H1 (cell line): ENCODE results near the gene HERC4. TPM values are rescaled to one million over a fixed set of nuclear protein-coding genes. Genes with fewer than 3 reads are reported as not detected.

Experiments used
- CTCF ChIA-PET: fragments of 300-600 bp; sonication (Branson Sonifier 250); formaldehyde crosslinking; loops from one replicate; lab custom pipeline; 2021; ENCODE audit not compliant: partially characterized antibody; lab: Charles Lee
- POLR2A ChIA-PET: fragments of 300-600 bp; sonication (Branson Sonifier 250); formaldehyde crosslinking; loops from one replicate; lab custom pipeline; 2021; ENCODE audit warnings: inconsistent platforms; ENCODE audit not compliant: partially characterized antibody; lab: Charles Lee
- DNase-seq, 2 experiments: peaks; one replicate each; pipeline versions ENCODE4 v3.0.0 to v3.0.0-alpha.2; 2010 to 2022; ENCODE audit warnings: low spot score in 2 of 2, low read depth in 1 of 2, mixed read lengths in 1 of 2
- FAIRE-seq: peaks from 2 replicates; lab custom pipeline; 2011; peaks lifted over from hg19 to GRCh38; lab: Jason Lieb, UNC
- H2AFZ ChIP-seq: 2 replicates; pipeline ENCODE4 v1.8.1; 2012; ENCODE audit warnings: low read length, inconsistent platforms
- H2AK5ac ChIP-seq: 2 replicates; pipeline ENCODE4 v1.6.1; 2013; ENCODE audit warnings: low read depth, low read length
- H2BK120ac ChIP-seq: replicated peaks from 2 replicates; pipeline ENCODE3; 2013; ENCODE audit warnings: low read depth, low read length, inconsistent platforms
- H2BK12ac ChIP-seq: 2 replicates; pipeline ENCODE4 v1.6.1; 2013; ENCODE audit warnings: low read depth, low read length
- H2BK15ac ChIP-seq: 2 replicates; pipeline ENCODE4 v1.6.1; 2013; ENCODE audit warnings: low read length
- H2BK20ac ChIP-seq: 2 replicates; pipeline ENCODE4 v1.6.1; 2013; ENCODE audit warnings: low read length
- H2BK5ac ChIP-seq: 2 replicates; pipeline ENCODE4 v1.6.1; 2013; ENCODE audit warnings: low read depth, low read length
- H3K14ac ChIP-seq: 2 replicates; pipeline ENCODE4 v1.6.1; 2013; ENCODE audit warnings: inconsistent platforms; ENCODE audit not compliant: insufficient read length
- H3K18ac ChIP-seq: 2 replicates; pipeline ENCODE4 v1.6.1; 2013; ENCODE audit warnings: low read length; ENCODE audit errors: extremely low read depth
- H3K23ac ChIP-seq: 2 replicates; pipeline ENCODE4 v1.6.1; 2013; ENCODE audit warnings: inconsistent platforms; ENCODE audit not compliant: insufficient read length
- H3K23me2 ChIP-seq: 2 replicates; pipeline ENCODE4 v1.6.1; 2013; ENCODE audit warnings: low read depth, low read length
- H3K27ac ChIP-seq: 2 replicates; pipeline ENCODE4 v1.6.1; 2011; ENCODE audit warnings: low read depth, low read length, inconsistent platforms
- H3K27me3 ChIP-seq, 4 experiments: replicated peaks in 1 of 4; 1 replicate in 1 of 4; 2 replicates in 3 of 4; pipeline versions ENCODE4 v1.6.1 to v1.8.1; 2011 to 2013; ENCODE audit warnings: low read length in 3 of 4, mild to moderate bottlenecking in 3 of 4, inconsistent platforms in 2 of 4, mixed read lengths in 2 of 4, moderate library complexity in 1 of 4; ENCODE audit not compliant: control insufficient read depth in 3 of 4, insufficient read depth in 3 of 4; ENCODE audit errors: extremely low read depth in 1 of 4
- H3K36me3 ChIP-seq, 4 experiments: 2 replicates each; pipeline versions ENCODE4 v1.6.1 to v1.8.1; 2011 to 2013; ENCODE audit warnings: mild to moderate bottlenecking in 4 of 4, low read length in 3 of 4, moderate library complexity in 2 of 4, control low read depth in 1 of 4, inconsistent platforms in 1 of 4; ENCODE audit not compliant: insufficient read depth in 4 of 4, control insufficient read depth in 2 of 4
- H3K4ac ChIP-seq: replicated peaks from 2 replicates; pipeline ENCODE3; 2013; ENCODE audit warnings: low read length, low read depth, mixed read lengths, inconsistent platforms; ENCODE audit not compliant: insufficient read length
- H3K4me1 ChIP-seq, 4 experiments: replicated peaks in 1 of 4; 1 replicate in 1 of 4; 2 replicates in 3 of 4; pipeline versions ENCODE4 v1.6.1 to v1.8.1; 2011 to 2013; ENCODE audit warnings: low read length in 3 of 4, inconsistent platforms in 2 of 4, mixed read lengths in 1 of 4; ENCODE audit not compliant: insufficient read depth in 4 of 4, control insufficient read depth in 3 of 4
- H3K4me2 ChIP-seq, 2 experiments: 2 replicates each; pipeline versions ENCODE4 v1.6.1 to v1.8.1; 2011 to 2013; ENCODE audit warnings: low read depth in 2 of 2, low read length in 2 of 2, control low read depth in 1 of 2, inconsistent platforms in 1 of 2, mild to moderate bottlenecking in 1 of 2; ENCODE audit not compliant: insufficient read depth in 1 of 2
- H3K4me3 ChIP-seq, 4 experiments: fragments of 200-600, 300-600 bp in 1 of 4; sonication (generic), shearing (Covaris generic), sonication (Bioruptor Twin) in 1 of 4; 2 replicates each; pipeline versions ENCODE4 v1.5.1 to v1.8.1; 2011 to 2016; ENCODE audit warnings: low read length in 4 of 4, low read depth in 3 of 4, control low read depth in 2 of 4, inconsistent platforms in 2 of 4, mild to moderate bottlenecking in 2 of 4, mixed read lengths in 1 of 4, moderate library complexity in 1 of 4; ENCODE audit not compliant: insufficient read depth in 2 of 4; ENCODE audit errors: extremely low read depth in 1 of 4
- H3K56ac ChIP-seq: replicated peaks from 2 replicates; pipeline ENCODE3; 2013; ENCODE audit warnings: low read depth, mild to moderate bottlenecking, mixed read lengths, low read length, inconsistent platforms; ENCODE audit not compliant: insufficient read length
- H3K79me1 ChIP-seq: 2 replicates; pipeline ENCODE4 v1.6.1; 2013; ENCODE audit warnings: low read depth, low read length, control low read depth
- H3K79me2 ChIP-seq, 2 experiments: 2 replicates each; pipeline versions ENCODE4 v1.6.1 to v1.8.1; 2012 to 2013; ENCODE audit warnings: low read length in 2 of 2, mild to moderate bottlenecking in 2 of 2, inconsistent platforms in 1 of 2; ENCODE audit not compliant: insufficient read depth in 2 of 2, control insufficient read depth in 1 of 2
- H3K9ac ChIP-seq, 4 experiments: replicated peaks in 1 of 4; 1 replicate in 1 of 4; 2 replicates in 3 of 4; pipeline versions ENCODE4 v1.6.1 to v1.8.1; 2011 to 2013; ENCODE audit warnings: low read depth in 3 of 4, low read length in 3 of 4, control low read depth in 2 of 4, mild to moderate bottlenecking in 2 of 4, moderate library complexity in 2 of 4, inconsistent platforms in 1 of 4; ENCODE audit errors: extremely low read depth in 1 of 4
- H3K9me3 ChIP-seq, 2 experiments: 2 replicates each; pipeline versions ENCODE4 v1.6.1 to v1.8.1; 2012 to 2013; ENCODE audit warnings: mild to moderate bottlenecking in 2 of 2, moderate library complexity in 2 of 2, control low read depth in 1 of 2, inconsistent platforms in 1 of 2, low read depth in 1 of 2, low read length in 1 of 2, mixed read lengths in 1 of 2; ENCODE audit not compliant: insufficient read depth in 2 of 2
- H4K20me1 ChIP-seq, 2 experiments: replicated peaks in 1 of 2; 2 replicates each; pipeline versions ENCODE3 to v1.8.1; 2011 to 2013; ENCODE audit warnings: inconsistent platforms in 2 of 2, low read length in 2 of 2, mild to moderate bottlenecking in 1 of 2; ENCODE audit not compliant: insufficient read depth in 2 of 2, control insufficient read depth in 1 of 2
- H4K5ac ChIP-seq: 2 replicates; pipeline ENCODE4 v1.6.1; 2013; ENCODE audit warnings: low read length, low read depth, mixed read lengths, inconsistent platforms; ENCODE audit not compliant: insufficient read length
- H4K8ac ChIP-seq: 2 replicates; pipeline ENCODE4 v1.8.0; 2013; ENCODE audit warnings: mild to moderate bottlenecking, moderate library complexity, low read length, inconsistent platforms; ENCODE audit not compliant: insufficient read depth; ENCODE audit errors: extremely low read depth
- H4K91ac ChIP-seq: replicated peaks from 2 replicates; pipeline ENCODE3; 2013; ENCODE audit warnings: low read length, mixed read lengths, inconsistent platforms; ENCODE audit not compliant: insufficient read length
- EP300 ChIP-seq, 2 experiments: IDR thresholded peaks; 1 replicate in 1 of 2; 2 replicates in 1 of 2; pipeline ENCODE4 v1.6.1; 2011 to 2012; ENCODE audit warnings: low read depth in 2 of 2, low read length in 2 of 2, mild to moderate bottlenecking in 2 of 2, borderline replicate concordance in 1 of 2, inconsistent platforms in 1 of 2, moderate library complexity in 1 of 2
- RNF2 ChIP-seq: fragments of 200-900, 300-1000 bp; sonication (generic); IDR thresholded peaks from 2 replicates; pipeline ENCODE4 v1.7.1; 2016; ENCODE audit warnings: borderline replicate concordance, low read depth, mild to moderate bottlenecking, antibody characterized with exemption, low read length; ENCODE audit not compliant: poor library complexity, severe bottlenecking; ENCODE audit errors: missing control alignments
- WGBS, 2 experiments: shearing (Covaris generic) in 1 of 2; methylation state at CpG; one replicate each; pipeline versions ENCODE4 v1.1.6 to v1.1.7; 2013 to 2015; ENCODE audit warnings: low lambda C conversion rate in 2 of 2, mixed read lengths in 2 of 2, inconsistent platforms in 1 of 2, low coverage in 1 of 2, missing lambda C conversion rate in 1 of 2; ENCODE audit not compliant: insufficient replicate concordance in 2 of 2, insufficient coverage in 1 of 2, insufficient read length in 1 of 2; ENCODE audit errors: extremely low coverage in 1 of 2, missing lambda C conversion rate in 1 of 2; 5-methylcytosine and 5-hydroxymethylcytosine counted together
- polyA plus RNA-seq, 7 experiments: library from polyadenylated mRNA; depleted of rRNA in 3 of 7; stranded (reverse) in 5 of 7; unstranded in 2 of 7; fragments of >200 nt in 5 of 7; fragments of 200-250 nt in 2 of 7; gene quantifications; 1 replicate in 5 of 7; 2 replicates in 1 of 7; 4 replicates in 1 of 7; pipeline versions ENCODE4 v1.2.1 to v1.2.3, GENCODE V29; 2011 to 2013; ENCODE audit warnings: missing spikeins in 2 of 7, mixed read lengths in 2 of 7
- total RNA-seq: library from RNA; stranded (reverse); fragmentation: NEBNext Ultra II Directional; extraction: Animal tissue kit (Norgen Biotek cat#: 25700); gene quantifications from 2 replicates; pipeline ENCODE4 v1.2.1, GENCODE V29; 2021

HERC4 gene
- total and polyA plus RNA-seq, 2 of the 8 experiments (the other 6 are each of a cell fraction or from before 2014, with no cell fraction given): 7.5 to 44.0 TPM

DNA sequence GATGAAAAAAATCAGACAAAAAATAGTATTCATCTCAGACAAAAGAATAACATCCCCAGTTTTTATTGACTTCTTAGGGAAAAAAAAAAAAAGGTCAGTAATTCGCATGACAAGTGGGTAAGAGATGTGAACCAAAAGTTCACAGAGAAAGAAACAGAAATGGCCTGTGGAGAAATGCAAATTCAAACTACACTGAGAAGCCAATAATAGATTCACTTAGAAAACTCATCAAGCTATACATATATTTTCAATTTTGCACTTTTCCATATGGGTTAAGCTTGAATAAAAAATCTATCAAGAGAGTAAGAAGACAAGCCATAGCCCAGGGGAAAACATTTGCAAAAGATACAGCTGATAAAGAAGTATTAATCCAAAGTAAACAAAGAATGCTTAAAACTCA, 28.0 kb downstream of the HERC4 start:
- Histone ChIP-seq H4K91ac (no peak overlapping the region), H3K56ac (no peak overlapping the region), H4K8ac (no peak overlapping the region), H3K9ac (no peak overlapping the region), H3K9me3 (no peaks in the 10 kb centered on the region), H2BK12ac (no peak overlapping the region), H3K36me3 (peaks cover 0 to 4% (median 2%) of the 10 kb centered on the region in 4 experiments; a peak in 3 of 8 replicates), H3K14ac (no peak overlapping the region), H2BK120ac (no peak overlapping the region), H3K79me2 (peaks cover 0 to 20% of the 10 kb centered on the region in 2 experiments; a peak in 2 of 4 replicates), H3K18ac (no peak overlapping the region), H3K27ac (no peak overlapping the region), H3K4ac (no peak overlapping the region), H2AK5ac (no peak overlapping the region), H2BK15ac (no peak overlapping the region), H3K79me1 (peaks cover 2% of the 10 kb centered on the region; the same call in 1 of the 2 replicates), H3K4me1 (no peaks in the 10 kb centered on the region), H2BK20ac (no peak overlapping the region), H3K4me2 (no peak overlapping the region), H2AFZ (no peak overlapping the region), H2BK5ac (no peak overlapping the region), H3K23ac (no peak overlapping the region), H4K20me1 (peaks cover 0 to 1% of the 10 kb centered on the region in 2 experiments), H3K23me2 (no peaks in the 10 kb centered on the region), H4K5ac (no peak overlapping the region), H3K27me3 (no peaks in the 10 kb centered on the region), H3K4me3 (no peak overlapping the region)
- DNase-seq (no peak), FAIRE-seq (no peak)
- ChIA-PET POLR2A (interaction anchor here (0.6 to 1.1 kb wide), 2 partner anchors 11 to 19 kb away, joined by 3 to 6 read pairs; no protein-coding TSS in a partner anchor), CTCF (interaction anchor here (0.5 to 0.7 kb wide), 4 partner anchors 11 to 301 kb away, joined by 3 read pairs; no protein-coding TSS in a partner anchor)
- TF ChIP-seq RNF2 (no peak), EP300 (IDR thresholded peaks at IDR 0.05; ENCODE audit: borderline replicate concordance in 1 of 2, low read depth in 2 of 2, low read length in 2 of 2) (no peak)
- WGBS, 2 experiments: 100% methylated on average over 1 of the region's 1 CpG; no CpG with 5 or more reads in 1 of the 2 experiments
